Heart left ventricle (tissue), 16 donors: ENCODE results near the gene TBX3. TPM values are rescaled to one million over a fixed set of nuclear protein-coding genes. Genes with fewer than 3 reads are reported as not detected.

Source experiments
- ATAC-seq, 4 donors: fragments of 200-7000 bp; cut with Tn5 transposase; one replicate each; pipeline ENCODE4 v1.9.1; 2020 to 2022; ENCODE audit warnings: moderate library complexity in 4 of 4, mild to moderate bottlenecking in 3 of 4, moderate number of reproducible peaks in 1 of 4
- DNase-seq, 5 donors: peaks; one replicate each; pipeline ENCODE4 v3.0.0-alpha.2; 2020
- H3K27ac ChIP-seq, 12 donors: fragments of 200-600 bp; sonication (generic) in 4 of 12; one replicate each; pipeline versions ENCODE4 v1.5.0 to v1.8.0; 2016 to 2022; ENCODE audit warnings: mild to moderate bottlenecking in 2 of 12
- H3K27me3 ChIP-seq, 9 donors: fragments of 200-600 bp; sonication (generic) in 2 of 9; one replicate each; pipeline versions ENCODE4 v1.5.1 to v1.8.0; 2016 to 2022; ENCODE audit warnings: mild to moderate bottlenecking in 3 of 9
- H3K36me3 ChIP-seq, 9 donors: fragments of 200-600 bp; sonication (generic) in 2 of 9; one replicate each; pipeline versions ENCODE4 v1.5.0 to v1.8.0; 2018 to 2022; ENCODE audit warnings: mild to moderate bottlenecking in 2 of 9
- H3K4me1 ChIP-seq, 12 donors: fragments of 200-600 bp; sonication (generic) in 4 of 12; one replicate each; pipeline versions ENCODE4 v1.5.0 to v1.8.0; 2016 to 2022; ENCODE audit warnings: mild to moderate bottlenecking in 3 of 12
- H3K4me3 ChIP-seq, 12 donors: fragments of 200-600 bp; sonication (generic) in 4 of 12; one replicate each; pipeline versions ENCODE4 v1.5.0 to v1.8.0; 2017 to 2022; ENCODE audit warnings: mild to moderate bottlenecking in 9 of 12, moderate library complexity in 4 of 12
- H3K9me3 ChIP-seq, 12 donors: fragments of 200-600 bp; sonication (generic) in 4 of 12; one replicate each; pipeline versions ENCODE4 v1.5.0 to v1.8.0; 2016 to 2022; ENCODE audit warnings: mild to moderate bottlenecking in 1 of 12
- CTCF ChIP-seq, 12 donors: fragments of 200-600 bp; sonication (generic) in 4 of 12; IDR thresholded peaks; one replicate each; pipeline versions ENCODE4 v1.5.0 to v1.8.0; 2018 to 2022; ENCODE audit warnings: antibody characterized with exemption in 12 of 12, mild to moderate bottlenecking in 5 of 12
- POLR2A ChIP-seq, 2 donors: fragments of 450-650 bp; IDR thresholded peaks; one replicate each; pipeline ENCODE4 v1.6.1; 2017; ENCODE audit warnings: antibody characterized with exemption in 2 of 2, mild to moderate bottlenecking in 2 of 2, moderate library complexity in 2 of 2
- WGBS, 4 donors: extraction: QIAGEN DNeasy Blood & Tissue Kit in 2 of 4; methylation state at CpG; one replicate each; pipeline versions ENCODE4 v1.1.5 to v1.1.7; 2013 to 2018; 5-methylcytosine and 5-hydroxymethylcytosine counted together
- intact Hi-C, 10 donors: fragments of 100-400 bp; cut with DNase I; formaldehyde crosslinking; loops; one replicate each; pipeline versions ENCODE4 v1.11.1 to v1.14.2; 2022
- polyA plus RNA-seq, 2 donors: library from polyadenylated mRNA; stranded (reverse); fragments of 200-250 nt; gene quantifications; one replicate each; pipeline ENCODE4 v1.2.3, GENCODE V29; 2013
- total RNA-seq, 9 donors: library from RNA; depleted of rRNA in 2 of 9; stranded (reverse); fragments of >200 nt in 2 of 9; fragmentation: NEBNext Ultra II Directional in 3 of 9; extraction: Animal tissue kit (Norgen Biotek cat#: 25700) in 3 of 9; gene quantifications; one replicate each; pipeline versions ENCODE4 v1.1.0 to v1.2.4, GENCODE V29; 2016 to 2023
- donor health status: ischemic (EF 13 %, LVEDD 7.1; RV severe dilation, severe dysfunction).
- donor health status: healthy with polysubstance abuse.
- donor health status: DM: no; HTN: yes; CAD: no.
- donor health status: DM: no; HTN: no; CAD: no.
- donor health status: ischemic (EF 25% LVEDD 6.9; RV normal size, moderate dysfunction).
- donor health status: ischemic (EF 25% LVEDD 5.7; RV mildly dilated, moderate dysfunction).
- donor health status: healthy.
- donor health status: DM: yes; HTN: yes; CAD: no.
- donor health status: ischemic (EF 35%, LVEDD 5.7; RV mildly dilated, moderate dysfunction).
- donor health status: nonischemic (EF 11% LVEDD 7.7; RV severe dilation, severe dysfunction).
- donor health status: DM: yes; HTN: yes; CAD: no.
- donor health status: PGD.
- donor health status: ischemic (EF 29% LVEDD 5.4; RV normal size, mild dysfunction).
- donor health status: nonischemic (EF 23%, LVEDD 6.1; RV moderate dilation, normal function).

Gene TBX3
- total and polyA plus RNA-seq, 11 donors, result 10.3 to 31.3 (median 15.7) TPM

GRCh38 chr12:114628199-114628598 is 55.8 kb downstream of the TBX3 start:
- no peak for DNase-seq
- Histone ChIP-seq H3K9me3 (no peaks in the 10 kb centered on the region), H3K4me1 (no peaks in the 10 kb centered on the region), H3K36me3 (no peaks in the 10 kb centered on the region), H3K27me3 (peaks cover 0 to 37% (median 2%) of the 10 kb centered on the region in 9 donors), H3K4me3 (no peak overlapping the region), H3K27ac (no peak overlapping the region)
- ATAC-seq, result no peak
- no peak for TF ChIP-seq CTCF (IDR thresholded peaks at IDR 0.05)
- 34 to 44% (median 38%) methylated on average over 4 to 5 of the region's 5 CpGs for WGBS, 4 donors
- intact Hi-C loops, result no loop called here

- Histone ChIP-seq H3K9me3 (no peaks in the 10 kb centered on the region), H3K36me3 (no peaks in the 10 kb centered on the region), H3K4me1 (no peaks in the 10 kb centered on the region), H3K4me3 (no peak overlapping the region), H3K27me3 (peaks cover 0 to 37% (median 7%) of the 10 kb centered on the region in 9 donors), H3K27ac (no peak overlapping the region)
- intact Hi-C loops, result no loop called here
- ATAC-seq (no peak), DNase-seq (no peak)
- TF ChIP-seq CTCF (IDR thresholded peaks at IDR 0.05) (no peak), POLR2A (IDR thresholded peaks at IDR 0.05) (no peak)
Observed at GRCh38 chr12:114627393-114627792, 56.6 kb downstream of the TBX3 start.

GRCh38 chr12:114625294-114625851 is 58.6 kb downstream of the TBX3 start:
- intact Hi-C loops, result no loop called here
- H3K27me3 ChIP-seq, result peaks cover 0 to 29% (median 6%) of the 10 kb centered on the region in 9 donors
- ATAC-seq (peak in 1 of 4 donors; percentile 47), DNase-seq (peak in 3 of 5 donors; percentile 10 to 37 (median 30))
- H3K36me3 ChIP-seq, result no peaks in the 10 kb centered on the region
- peaks cover 0 to 3% (median 0%) of the 10 kb centered on the region in 12 donors for H3K9me3 ChIP-seq
- H3K4me3 ChIP-seq, result peak overlapping the region in 1 of 12 donors; percentile 9
- TF ChIP-seq POLR2A (IDR thresholded peaks at IDR 0.05) (no peak), CTCF (IDR thresholded peaks at IDR 0.05) (peak; percentile 38 to 70 (median 62))
- no peak overlapping the region for H3K27ac ChIP-seq
- WGBS, 4 donors, result 48 to 68% (median 53%) methylated on average over 7 of the region's 7 CpGs
- H3K4me1 ChIP-seq, result no peaks in the 10 kb centered on the region

GRCh38 chr12:114623737-114624136 is 60.2 kb downstream of the TBX3 start:
- TF ChIP-seq CTCF (IDR thresholded peaks at IDR 0.05) (no peak), POLR2A (IDR thresholded peaks at IDR 0.05) (no peak)
- H3K27me3 ChIP-seq, result peaks cover 0 to 22% (median 6%) of the 10 kb centered on the region in 9 donors
- intact Hi-C loops, result no loop called here
- no peaks in the 10 kb centered on the region for H3K36me3 ChIP-seq
- ATAC-seq, result no peak
- H3K27ac ChIP-seq, result no peak overlapping the region
- peaks cover 0 to 3% (median 0%) of the 10 kb centered on the region in 12 donors for H3K9me3 ChIP-seq
- no peaks in the 10 kb centered on the region for H3K4me1 ChIP-seq
- DNase-seq, result no peak
- H3K4me3 ChIP-seq, result no peak overlapping the region
